GM23248 (cell line): ENCODE results near the gene MOB3C. TPM values are rescaled to one million over a fixed set of nuclear protein-coding genes. Genes with fewer than 3 reads are reported as not detected.

Experiments
- DNase-seq: peaks from one replicate; pipeline ENCODE4 v3.0.0-alpha.2; 2015
- H2AFZ ChIP-seq: fragments of 200-600 bp; sonication (generic); 2 replicates; pipeline ENCODE4 v1.6.1; 2016; ENCODE audit warnings: antibody characterized with exemption
- H3F3A ChIP-seq: fragments of 200-600 bp; sonication (generic); 2 replicates; pipeline ENCODE4 v1.6.1; 2016; ENCODE audit warnings: mild to moderate bottlenecking, antibody characterized with exemption, mixed run types; ENCODE audit not compliant: insufficient read depth
- H3K27ac ChIP-seq: fragments of 200-600 bp; sonication (generic); 2 replicates; pipeline ENCODE4 v1.5.1; 2016; ENCODE audit warnings: mild to moderate bottlenecking
- H3K27me3 ChIP-seq: fragments of 200-600 bp; sonication (generic); replicated peaks from 2 replicates; pipeline ENCODE4 v1.6.1; 2016; ENCODE audit warnings: mild to moderate bottlenecking; ENCODE audit not compliant: insufficient read depth
- H3K36me3 ChIP-seq: fragments of 200-600 bp; sonication (generic); 2 replicates; pipeline ENCODE4 v1.6.1; 2016; ENCODE audit warnings: low read depth, mild to moderate bottlenecking
- H3K4me1 ChIP-seq: fragments of 200-600 bp; sonication (generic); 2 replicates; pipeline ENCODE4 v1.6.1; 2016; ENCODE audit warnings: mild to moderate bottlenecking; ENCODE audit not compliant: insufficient read depth
- H3K4me2 ChIP-seq: fragments of 200-600 bp; sonication (generic); one replicate; pipeline ENCODE4 v1.6.1; 2016; ENCODE audit warnings: mild to moderate bottlenecking; ENCODE audit not compliant: unreplicated experiment
- H3K4me3 ChIP-seq: fragments of 200-600 bp; sonication (generic); 2 replicates; pipeline ENCODE4 v1.5.1; 2016; ENCODE audit warnings: mild to moderate bottlenecking
- H3K79me2 ChIP-seq: fragments of 200-600 bp; sonication (generic); 2 replicates; pipeline ENCODE4 v1.6.1; 2016; ENCODE audit warnings: mild to moderate bottlenecking; ENCODE audit not compliant: insufficient read depth
- H3K9ac ChIP-seq: fragments of 200-600 bp; sonication (generic); 2 replicates; pipeline ENCODE4 v1.6.1; 2016; ENCODE audit warnings: mild to moderate bottlenecking
- H3K9me2 ChIP-seq: fragments of 200-600 bp; sonication (generic); 2 replicates; pipeline ENCODE4 v1.6.1; 2016; ENCODE audit warnings: mixed run types, mild to moderate bottlenecking, moderate library complexity; ENCODE audit not compliant: insufficient read depth
- H3K9me3 ChIP-seq: fragments of 200-600 bp; sonication (generic); one replicate; pipeline ENCODE4 v1.6.1; 2017; ENCODE audit warnings: low read depth
- H4K20me1 ChIP-seq: fragments of 200-600 bp; sonication (generic); 2 replicates; pipeline ENCODE4 v1.6.0; 2016; ENCODE audit not compliant: insufficient read depth
- EZH2 ChIP-seq: fragments of 200-600 bp; sonication (generic); IDR thresholded peaks from 2 replicates; pipeline ENCODE4 v1.6.1; 2018; ENCODE audit warnings: antibody characterized with exemption, mild to moderate bottlenecking; ENCODE audit not compliant: insufficient read depth, poor library complexity, severe bottlenecking
- EZH2phosphoT487 ChIP-seq: fragments of 200-600 bp; sonication (generic); IDR thresholded peaks from 2 replicates; pipeline ENCODE4 v1.6.1; 2018; ENCODE audit warnings: antibody characterized with exemption, moderate library complexity, mild to moderate bottlenecking, low read depth; ENCODE audit not compliant: insufficient read depth
- WGBS, 2 experiments: methylation state at CpG; one replicate each; pipeline ENCODE4 v1.1.6; 2015 to 2017; ENCODE audit warnings: low lambda C conversion rate in 2 of 2, low coverage in 1 of 2; ENCODE audit errors: missing lambda C conversion rate in 2 of 2; 5-methylcytosine and 5-hydroxymethylcytosine counted together
- in situ Hi-C: fragments of 300-500 bp; cut with MboI; formaldehyde crosslinking; loops from 2 replicates; pipeline ENCODE4 v1.15.0; 2020
- polyA plus RNA-seq: library from polyadenylated mRNA; unstranded; fragments of >200 nt; fragmentation: Nextera tagmentation; extraction: Ambion mirVana; gene quantifications from 2 replicates; pipeline ENCODE4 v1.2.1, GENCODE V29; 2016
- total RNA-seq: library from RNA; depleted of rRNA; stranded (reverse); fragments of >200 nt; shearing (Covaris generic); gene quantifications from 2 replicates; pipeline ENCODE4 v1.2.3, GENCODE V29; 2014

The MOB3C gene
- total and polyA plus RNA-seq, 2 experiments from 2014 or later, result 4.7 to 7.0 TPM

GRCh38 chr1:46603481-46603857 is 13.1 kb downstream of the MOB3C start:
- Histone ChIP-seq H3K27ac (no peak overlapping the region), H3K4me3 (peak overlapping the region; percentile 92), H3K79me2 (peaks cover 11% of the 10 kb centered on the region; the same call in 1 of the 2 replicates), H4K20me1 (no peaks in the 10 kb centered on the region), H2AFZ (peak overlapping the region; percentile 96), H3K4me1 (0 out of 2 replicates have a peak, but pooled peaks cover 3% of the 10 kb centered on the region), H3F3A (no peaks in the 10 kb centered on the region; the same call in none of the 2 replicates), H3K9me3 (no peaks in the 10 kb centered on the region), H3K27me3 (no peaks in the 10 kb centered on the region), H3K4me2 (peak overlapping the region; percentile 91), H3K36me3 (no peaks in the 10 kb centered on the region), H3K9ac (peak overlapping the region; percentile 80), H3K9me2 (no peaks in the 10 kb centered on the region)
- DNase-seq, result no peak
- TF ChIP-seq EZH2 (no peak), EZH2phosphoT487 (no peak)
- WGBS, 2 experiments, result 0 to 4% methylated on average over 2 of the region's 2 CpGs
- in situ Hi-C loops, result no loop called here

DNA sequence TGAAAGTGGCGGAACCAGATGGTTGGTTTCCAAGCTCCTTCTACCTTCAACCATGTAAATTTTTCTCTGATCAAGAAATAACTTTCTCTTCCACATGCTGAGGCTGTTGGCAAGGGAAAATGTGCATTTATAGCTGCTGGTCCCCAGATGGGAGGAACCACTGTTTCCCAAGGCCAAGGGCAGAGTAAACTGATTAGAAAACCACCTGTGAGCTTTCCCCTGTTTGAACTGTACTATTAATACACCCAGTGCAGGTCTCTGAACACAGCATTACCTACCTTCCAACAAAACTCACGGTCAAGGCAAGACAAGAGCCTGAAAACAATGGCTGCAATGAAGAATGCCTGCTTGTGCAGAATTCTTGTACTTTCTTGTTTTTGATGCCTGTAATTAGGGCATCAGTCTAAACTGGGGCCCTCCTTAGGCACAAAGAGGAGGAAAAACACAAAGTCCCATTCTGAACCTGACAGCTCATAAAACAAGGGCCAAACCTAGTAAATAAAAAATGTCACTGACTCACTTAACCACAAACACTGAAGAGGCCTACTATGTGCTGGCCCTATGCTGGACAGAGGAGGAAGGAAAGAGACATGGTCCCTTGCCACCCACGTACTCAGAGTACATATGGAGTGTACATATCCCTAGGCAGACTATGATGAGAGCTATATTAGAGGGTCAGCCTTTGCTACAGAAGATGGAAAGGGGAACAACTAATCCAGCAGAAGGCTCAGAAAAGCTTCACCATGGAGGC is 15.2 kb downstream of the MOB3C start:
- TF ChIP-seq EZH2phosphoT487 (no peak), EZH2 (no peak)
- 88 to 89% methylated on average over 3 of the region's 3 CpGs for WGBS, 2 experiments
- H3K4me1 ChIP-seq, result 0 out of 2 replicates have a peak, but pooled peaks cover 3% of the 10 kb centered on the region
- H3K4me3 ChIP-seq, result no peak overlapping the region
- H3F3A ChIP-seq, result no peaks in the 10 kb centered on the region; the same call in none of the 2 replicates
- H3K9me2 ChIP-seq, result no peaks in the 10 kb centered on the region
- no peak for DNase-seq
- H3K36me3 ChIP-seq, result no peaks in the 10 kb centered on the region
- no peaks in the 10 kb centered on the region for H3K9me3 ChIP-seq
- H3K27me3 ChIP-seq, result no peaks in the 10 kb centered on the region
- H3K4me2 ChIP-seq, result no peak overlapping the region
- no peak overlapping the region for H3K9ac ChIP-seq
- H2AFZ ChIP-seq, result no peak overlapping the region
- no peaks in the 10 kb centered on the region for H4K20me1 ChIP-seq
- in situ Hi-C loops, result no loop called here
- no peak overlapping the region for H3K27ac ChIP-seq
- H3K79me2 ChIP-seq, result peaks cover 11% of the 10 kb centered on the region; the same call in 1 of the 2 replicates

DNA sequence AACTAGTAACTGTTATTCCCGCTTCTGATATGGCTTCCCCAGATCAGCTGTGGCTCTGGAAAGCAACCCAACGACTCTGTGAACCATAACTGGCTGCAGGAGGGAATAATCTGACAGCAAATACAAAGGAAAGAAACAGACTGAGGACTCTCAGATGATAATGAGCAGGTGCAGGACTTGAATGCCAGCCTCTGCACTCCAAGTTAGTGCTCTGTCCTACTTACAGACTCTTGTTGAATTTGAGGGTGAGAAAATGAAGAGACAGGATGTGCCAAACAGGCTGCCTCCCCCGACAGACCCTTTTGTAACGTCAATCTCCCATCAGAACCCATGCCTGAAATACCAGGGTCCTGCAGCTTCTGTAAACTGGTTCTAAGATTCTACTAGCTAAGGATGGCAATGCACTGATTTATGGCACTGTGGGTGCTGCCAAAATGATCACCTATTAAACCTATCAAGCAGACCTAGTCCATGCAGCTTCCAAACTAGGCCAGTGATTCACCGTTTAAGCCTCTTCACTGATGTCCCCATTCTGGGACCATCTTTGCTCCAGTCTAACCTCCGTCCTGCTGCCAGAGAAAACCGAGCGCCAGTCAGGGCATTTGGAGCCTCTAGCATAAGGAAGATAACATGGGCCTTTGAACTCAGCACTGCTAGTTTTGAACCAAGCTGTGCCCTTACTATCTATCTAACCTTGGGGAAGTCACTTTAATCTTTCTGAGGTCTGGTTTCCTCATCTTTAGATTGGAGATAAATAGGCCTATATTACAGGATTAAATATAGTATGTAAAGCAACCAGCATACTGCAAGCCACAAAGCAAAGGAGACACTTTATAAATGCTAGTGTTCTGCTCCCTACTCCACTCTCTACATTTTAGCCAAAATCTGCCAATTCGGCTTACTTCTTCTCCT is 17.3 kb downstream of the MOB3C start:
- Histone ChIP-seq H3K9me2 (no peaks in the 10 kb centered on the region), H3K9ac (no peak overlapping the region), H3K9me3 (no peaks in the 10 kb centered on the region), H4K20me1 (no peaks in the 10 kb centered on the region), H3K27me3 (no peaks in the 10 kb centered on the region), H3K79me2 (peaks cover 11% of the 10 kb centered on the region; the same call in 1 of the 2 replicates), H3F3A (no peaks in the 10 kb centered on the region), H3K4me1 (peaks cover 5% of the 10 kb centered on the region; the same call in 1 of the 2 replicates), H2AFZ (no peak overlapping the region), H3K4me2 (no peak overlapping the region), H3K4me3 (no peak overlapping the region), H3K27ac (no peak overlapping the region), H3K36me3 (no peaks in the 10 kb centered on the region)
- 88 to 90% methylated on average over 9 of the region's 9 CpGs for WGBS, 2 experiments
- no peak for DNase-seq
- in situ Hi-C loops, result no loop called here
- no peak for TF ChIP-seq EZH2
- no peak for TF ChIP-seq EZH2phosphoT487

DNA sequence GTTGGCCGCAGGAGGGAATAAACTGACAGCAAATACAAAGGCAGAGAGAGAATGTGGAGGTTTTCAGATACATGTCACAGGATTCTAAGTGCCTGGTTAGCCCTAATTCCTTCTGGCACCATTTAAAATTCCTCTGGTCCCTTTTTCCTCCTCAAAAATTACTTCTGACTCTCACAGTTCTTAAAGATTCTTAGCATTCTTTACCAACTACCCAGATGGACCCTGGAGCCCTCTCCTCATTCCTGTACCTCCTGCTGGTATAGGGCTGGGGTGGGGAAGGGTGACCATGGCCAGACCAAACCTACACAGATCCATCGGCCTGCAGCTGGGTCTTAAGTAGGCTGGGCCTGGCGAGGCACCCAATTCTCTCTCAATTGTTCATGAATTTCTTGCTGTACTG is 19.8 kb downstream of the MOB3C start:
- TF ChIP-seq EZH2phosphoT487 (no peak), EZH2 (no peak)
- DNase-seq, result no peak
- H4K20me1 ChIP-seq, result no peaks in the 10 kb centered on the region
- H3K79me2 ChIP-seq, result peaks cover 6% of the 10 kb centered on the region; the same call in 1 of the 2 replicates
- no peak overlapping the region for H3K4me2 ChIP-seq
- H3K27ac ChIP-seq, result no peak overlapping the region
- no peaks in the 10 kb centered on the region for H3K27me3 ChIP-seq
- H3K9me2 ChIP-seq, result no peaks in the 10 kb centered on the region
- peaks cover under 1% of the 10 kb centered on the region; the same call in 1 of the 2 replicates for H3K36me3 ChIP-seq
- no peaks in the 10 kb centered on the region for H3F3A ChIP-seq
- no peak overlapping the region for H3K9ac ChIP-seq
- in situ Hi-C loops, result no loop called here
- H3K4me1 ChIP-seq, result peaks cover 3% of the 10 kb centered on the region; the same call in 1 of the 2 replicates
- 93 to 97% methylated on average over 3 of the region's 3 CpGs for WGBS, 2 experiments
- no peak overlapping the region for H2AFZ ChIP-seq
- H3K4me3 ChIP-seq, result no peak overlapping the region
- no peaks in the 10 kb centered on the region for H3K9me3 ChIP-seq
